HG03196 (cell line): ENCODE measurements around the gene LCAT.

Experiments
- ATAC-seq: cut with Tn5 transposase; IDR thresholded peaks from one replicate; pipeline ENCODE4 v1.9.1; 2021; ENCODE audit not compliant: unreplicated experiment

Gene LCAT

GRCh38 chr16:67914758-67915495 lies 29.0 kb downstream of the LCAT start:
- no peak for ATAC-seq

- ATAC-seq = no peak
Observed at GRCh38 chr16:67910158-67910557, 33.8 kb downstream of the LCAT start.

- ATAC-seq = no peak
Observed at GRCh38 chr16:67909056-67909742, 34.7 kb downstream of the LCAT start.

GRCh38 chr16:67907397-67908180 lies 36.3 kb downstream of the LCAT start:
- ATAC-seq = no peak

- no peak for ATAC-seq
Observed at GRCh38 chr16:67902831-67903230, 41.1 kb downstream of the LCAT start.

- ATAC-seq = no peak
Observed at GRCh38 chr16:67901734-67902133, 42.2 kb downstream of the LCAT start.

- no peak for ATAC-seq
Observed at GRCh38 chr16:67897231-67897630, 46.7 kb downstream of the LCAT start.

- ATAC-seq = no peak
Observed at GRCh38 chr16:67893743-67894399, 50.0 kb downstream of the LCAT start.

GRCh38 chr16:67892899-67893742 lies 50.8 kb downstream of the LCAT start, which contains the start of gene PSKH1:
Gene PSKH1, plus strand, starts transcription at chr16:67893254. Its CDS starts 15,496 bp downstream, at chr16:67908750.
- ATAC-seq = peak; percentile 87

- ATAC-seq = no peak
Observed at GRCh38 chr16:67892375-67892774, 51.5 kb downstream of the LCAT start.
